GM10266 (cell line): ENCODE measurements around the gene SCAF4.

Experiments
- DNase-seq: peaks from one replicate; pipeline ENCODE4 v3.0.0; 2012; ENCODE audit errors: extremely low spot score
- CTCF ChIP-seq: IDR thresholded peaks from 2 replicates; pipeline ENCODE4 v1.5.1; 2012; ENCODE audit warnings: mild to moderate bottlenecking, low read depth; ENCODE audit not compliant: control insufficient read depth, insufficient read depth; ENCODE audit errors: missing control alignments

SCAF4 gene

GRCh38 chr21:31735511-31735992 lies 3.6 kb upstream of the SCAF4 start:
- TF ChIP-seq CTCF = no peak

GRCh38 chr21:31733551-31734149 lies 1.7 kb upstream of the SCAF4 start:
- DNase-seq = peak; percentile 40
- TF ChIP-seq CTCF = no peak

More at GRCh38 chr21:31735511-31735992, 3.6 kb upstream of the SCAF4 start:
- no peak for DNase-seq

- peak; percentile 19 for DNase-seq
- no peak for TF ChIP-seq CTCF
These were observed 956 bp upstream of the SCAF4 start for GRCh38 chr21:31732597-31733550.

- peak; percentile 64 for DNase-seq
- no peak for TF ChIP-seq CTCF
These were observed 662 bp downstream of the SCAF4 start for GRCh38 chr21:31731056-31731856.

- DNase-seq = peak; percentile 22
- TF ChIP-seq CTCF = no peak
These were observed 1.2 kb downstream of the SCAF4 start for GRCh38 chr21:31730712-31731055.

GRCh38 chr21:31729622-31730343 lies 2.1 kb downstream of the SCAF4 start:
- DNase-seq = no peak
- no peak for TF ChIP-seq CTCF
